NCI-H510A treated with DMSO at 0.1 percent for 48 hours (cell line): ENCODE results near the gene RIN2.
"Not testable (repeated sequence)": the region's sequence is repeated elsewhere in the genome, so short reads cannot be mapped to it uniquely, and the experiment has no call there.

Source experiments
- DNase-seq: peaks from one replicate; lab custom pipeline; 2025; lab: John Stamatoyannopoulos, UW

RIN2 gene

DNA sequence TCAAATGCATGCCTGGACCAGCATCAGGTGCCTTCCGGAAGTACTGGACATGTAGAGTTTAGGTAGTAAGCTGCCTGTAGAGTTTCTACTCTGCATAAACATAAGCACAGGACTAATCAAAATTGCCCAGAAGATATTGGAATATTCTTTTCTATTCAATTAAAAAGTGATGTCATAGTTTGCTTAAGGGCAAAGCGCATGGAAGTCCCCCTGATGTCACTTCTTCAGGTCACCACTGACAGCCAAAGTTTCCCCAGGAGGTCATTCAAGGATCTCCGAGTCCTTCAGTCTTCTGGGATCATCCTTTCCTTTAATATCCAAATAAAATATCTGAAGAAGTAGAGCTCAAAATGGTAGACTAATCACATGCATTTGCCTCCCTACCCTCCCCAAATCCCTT is 17.5 kb upstream of the RIN2 start:
- no peak for DNase-seq

DNA sequence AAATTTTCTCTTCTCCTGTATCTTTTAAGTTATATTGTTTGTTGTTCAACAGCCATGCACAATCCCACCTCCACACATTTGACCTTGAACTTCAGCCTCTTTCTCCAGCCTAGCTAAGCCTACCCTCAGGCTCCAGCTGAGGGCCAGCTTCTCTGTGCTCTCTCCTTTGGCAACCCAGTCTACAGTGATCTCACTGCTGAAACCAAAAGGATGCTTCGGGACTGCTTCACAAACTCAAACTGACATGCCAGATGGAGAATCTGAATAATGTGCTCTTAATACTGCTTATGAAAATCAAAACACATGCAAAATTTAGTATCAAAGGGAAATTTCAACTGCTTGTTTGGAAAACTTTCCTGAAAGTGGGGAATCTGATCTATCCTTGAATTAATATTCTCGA is 16.1 kb upstream of the RIN2 start:
- DNase-seq = no peak

DNA sequence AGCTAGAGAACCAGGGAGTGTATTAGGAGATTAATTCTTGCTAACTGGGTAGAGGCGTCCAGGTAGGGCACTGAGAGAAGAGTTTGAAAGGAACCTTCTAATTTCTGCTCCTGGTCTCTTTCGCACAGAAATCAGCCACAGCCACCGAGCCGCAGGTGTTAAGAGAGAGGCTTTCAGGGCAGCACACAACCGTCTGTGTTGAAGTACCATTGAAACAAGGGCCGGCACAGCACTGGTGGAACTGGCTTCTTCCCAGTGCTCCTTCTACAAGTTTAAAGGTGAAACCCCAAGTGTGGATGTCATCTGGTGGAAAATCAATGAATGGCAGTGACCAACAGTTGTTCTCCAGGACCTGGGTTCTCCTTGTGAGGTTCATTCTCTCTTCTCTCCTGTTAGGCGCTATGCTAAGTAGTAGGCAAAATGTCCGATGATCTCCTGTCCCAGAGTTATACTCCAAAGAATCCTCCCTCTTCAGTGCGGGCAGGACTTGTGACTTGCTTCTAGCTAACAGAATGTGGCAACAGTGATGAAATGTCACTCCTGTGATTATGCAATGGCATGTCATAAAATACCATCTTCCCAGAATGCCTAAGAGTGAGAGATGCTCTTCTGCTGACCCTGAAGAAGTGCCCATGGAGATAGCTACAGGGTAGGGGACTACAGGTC is 15.0 kb upstream of the RIN2 start:
- DNase-seq = peak; percentile 9

DNA sequence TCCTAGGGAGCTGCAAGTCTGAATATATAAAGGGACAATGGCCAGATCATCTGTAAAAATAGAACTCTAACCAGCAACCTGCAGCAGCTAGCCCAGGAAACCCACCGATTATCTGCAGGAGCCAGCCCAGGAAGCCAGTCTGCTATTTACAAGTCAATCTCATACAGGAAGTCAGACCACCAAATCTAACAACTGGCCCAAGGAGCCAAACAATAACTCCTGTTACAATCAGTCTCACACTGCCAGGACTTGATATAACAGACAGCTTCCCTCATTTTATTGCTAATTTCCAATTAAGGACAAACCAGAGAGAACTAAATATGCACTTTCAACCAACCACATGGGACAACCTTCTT is 14.4 kb upstream of the RIN2 start:
- DNase-seq = no peak

DNA sequence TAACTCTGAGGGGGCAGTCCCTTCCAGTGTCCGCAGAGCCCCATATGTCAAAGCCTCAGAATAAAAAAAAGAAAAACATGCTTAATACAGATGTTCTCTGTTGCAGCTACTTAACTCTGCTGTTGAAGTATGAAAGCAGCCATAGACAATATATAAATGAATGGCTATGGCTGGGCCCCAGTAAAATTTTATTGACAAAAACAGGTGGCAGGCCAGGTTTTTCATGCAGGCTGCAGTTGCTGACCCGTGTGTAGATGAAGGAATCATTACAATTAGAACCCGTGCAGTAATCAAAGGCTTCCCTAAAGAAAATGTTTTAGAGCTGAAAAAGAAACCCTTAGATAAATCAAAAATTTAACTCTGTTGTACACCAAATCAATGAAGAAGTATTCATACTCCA is 13.0 kb upstream of the RIN2 start:
- DNase-seq = no peak

DNA sequence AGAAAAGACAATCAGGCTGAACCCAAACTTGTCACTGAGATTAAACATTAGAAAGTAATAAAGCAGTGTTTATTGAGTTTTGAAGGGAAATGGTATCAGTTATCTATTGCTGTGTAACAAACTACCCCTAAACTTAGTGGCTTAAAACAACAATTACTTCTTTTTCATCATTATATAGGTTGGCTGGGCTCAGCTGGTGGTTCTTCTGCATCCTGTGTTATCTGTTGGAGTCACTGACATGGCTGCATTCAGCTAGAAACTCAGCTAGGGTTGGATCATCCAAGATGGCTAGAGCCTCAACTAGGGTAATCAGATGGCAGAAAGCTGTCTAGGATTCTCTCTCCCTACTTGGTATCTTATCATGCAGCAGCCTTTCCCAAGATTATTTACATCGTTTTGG is 12.5 kb upstream of the RIN2 start:
- no peak for DNase-seq

DNA sequence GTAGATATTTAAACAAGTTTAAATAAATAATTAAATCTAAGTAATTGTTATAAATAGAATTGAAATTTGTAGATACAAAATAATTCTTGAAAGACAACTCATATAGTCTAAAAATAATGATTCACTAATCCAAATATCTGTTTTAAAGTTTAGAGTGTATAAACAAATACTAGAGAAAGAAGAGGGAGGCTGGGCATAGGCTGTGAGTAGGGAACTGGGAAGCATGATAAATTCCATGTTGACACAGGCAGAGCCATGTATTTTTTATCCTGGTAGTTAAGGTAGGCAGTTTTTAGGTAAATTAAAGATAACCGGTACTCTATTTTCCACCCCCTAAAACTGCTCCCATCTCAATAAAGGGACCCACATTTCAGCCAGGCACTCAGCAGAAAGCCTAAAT is 11.7 kb upstream of the RIN2 start:
- DNase-seq = no peak

DNA sequence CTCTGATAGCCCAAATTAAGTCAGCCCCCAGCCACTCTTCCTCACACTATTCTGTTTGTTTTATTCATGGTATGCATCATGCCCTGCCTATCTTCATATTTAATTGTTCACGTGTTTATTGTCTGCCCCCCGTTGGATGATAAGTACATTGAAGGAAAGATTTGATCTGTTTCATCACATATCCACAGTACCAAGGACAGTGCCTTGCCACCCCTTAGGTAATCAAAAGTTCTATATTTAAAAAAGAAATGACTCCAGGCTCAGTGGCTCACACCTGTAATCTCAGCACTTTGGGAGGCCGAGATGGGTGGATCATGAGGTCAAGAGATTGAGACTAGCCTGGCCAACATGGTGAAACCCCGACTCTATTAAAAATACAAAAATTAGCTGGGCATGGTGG is 10.2 kb upstream of the RIN2 start:
- DNase-seq = no peak

DNA sequence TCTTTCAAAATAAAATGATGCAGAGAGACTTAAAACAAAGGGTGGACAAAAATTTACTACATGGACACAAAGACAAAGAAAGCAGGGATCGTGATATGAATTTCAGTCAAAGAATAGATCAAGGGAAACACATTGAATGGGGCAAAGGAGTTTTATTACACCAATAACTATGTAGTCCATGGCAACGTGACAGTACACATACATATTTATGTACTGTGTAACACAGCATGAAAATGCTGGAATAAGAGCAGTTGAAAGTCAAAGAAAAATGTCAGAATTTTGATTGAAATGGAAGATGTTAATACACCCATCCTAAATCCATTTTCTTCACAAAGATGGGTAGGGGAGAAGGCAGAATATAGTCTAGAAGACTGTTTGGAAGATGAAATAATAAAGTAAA is 9.4 kb upstream of the RIN2 start:
- DNase-seq = no peak

DNA sequence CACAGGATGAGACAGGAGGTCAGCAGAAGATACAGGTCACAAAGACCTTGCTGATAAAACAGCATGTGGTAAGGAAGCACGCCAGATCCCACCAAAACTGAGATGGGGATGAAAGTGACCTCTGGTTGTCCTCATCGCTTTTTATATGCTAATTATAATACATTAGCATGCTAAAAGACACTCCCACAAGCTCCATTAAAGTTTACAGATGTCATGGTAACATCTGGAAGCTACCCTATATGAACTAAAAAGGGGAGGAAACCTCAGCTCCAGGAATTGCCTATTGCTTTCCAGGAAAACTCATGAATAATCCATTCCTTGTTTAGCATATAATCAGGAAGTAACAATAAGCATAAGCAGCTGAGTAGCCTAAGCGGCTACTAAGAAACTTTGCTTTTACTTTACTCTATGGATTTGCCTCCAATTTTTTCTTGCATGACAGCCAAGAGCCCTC is 8.4 kb upstream of the RIN2 start:
- no peak for DNase-seq

DNA sequence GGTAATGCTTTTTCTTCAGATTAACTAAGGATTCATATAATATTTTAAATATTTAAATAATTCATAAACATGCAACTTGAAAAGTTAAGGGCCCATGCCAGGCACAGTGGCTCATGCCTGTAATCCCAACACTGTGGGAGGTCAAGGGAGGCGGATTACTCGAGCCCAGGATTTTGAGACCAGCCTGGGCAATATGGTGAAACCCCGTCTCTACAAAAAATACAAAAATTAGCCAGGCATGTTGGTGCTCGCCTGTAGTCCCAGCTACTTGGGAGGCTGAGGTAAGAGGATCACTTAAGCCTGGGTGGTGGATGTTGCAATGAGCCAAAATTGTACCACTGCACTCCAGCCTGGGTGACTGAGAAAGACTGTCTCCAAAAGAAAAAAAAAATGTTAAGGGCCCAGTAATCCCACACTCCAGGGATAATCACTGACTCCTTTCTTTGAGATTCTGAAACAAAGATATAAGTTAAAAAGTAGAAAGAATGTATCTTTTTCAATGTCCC is 7.9 kb upstream of the RIN2 start:
- DNase-seq = no peak

DNA sequence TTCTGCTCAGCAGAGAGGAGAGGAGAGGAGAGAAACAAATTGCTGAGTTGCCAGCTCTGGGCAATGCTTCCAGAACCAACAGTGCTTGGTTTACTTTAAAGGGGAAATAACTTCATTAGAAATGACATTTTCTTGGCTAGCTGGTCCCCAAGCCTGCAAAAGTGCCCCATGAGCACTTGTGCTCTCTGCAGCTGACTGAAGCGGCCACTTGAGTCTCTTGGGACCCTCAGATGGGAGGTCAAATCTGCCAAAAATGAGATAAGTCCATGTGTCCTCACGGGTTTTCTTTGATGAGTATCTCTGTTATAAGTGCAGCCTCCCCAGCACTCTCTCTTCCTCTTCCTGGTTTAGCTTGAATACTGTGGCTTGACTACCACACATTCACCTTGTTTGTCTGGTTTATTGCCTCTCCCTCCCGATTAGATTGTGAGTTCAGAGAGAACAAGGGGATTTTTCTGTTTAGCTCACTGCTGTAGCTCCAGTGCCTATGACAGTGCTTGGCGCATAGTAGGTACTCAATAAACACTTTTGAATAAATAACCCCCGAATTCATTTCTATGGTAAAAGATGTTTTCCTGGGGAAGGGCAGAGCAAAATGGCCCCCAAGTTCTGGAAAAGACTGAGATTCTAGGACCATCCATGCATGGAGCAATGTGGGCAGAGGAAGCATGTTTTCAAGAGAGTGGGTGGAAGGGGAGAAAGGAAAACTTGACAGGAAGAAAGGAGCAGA is 7.0 kb upstream of the RIN2 start:
- DNase-seq = no peak

DNA sequence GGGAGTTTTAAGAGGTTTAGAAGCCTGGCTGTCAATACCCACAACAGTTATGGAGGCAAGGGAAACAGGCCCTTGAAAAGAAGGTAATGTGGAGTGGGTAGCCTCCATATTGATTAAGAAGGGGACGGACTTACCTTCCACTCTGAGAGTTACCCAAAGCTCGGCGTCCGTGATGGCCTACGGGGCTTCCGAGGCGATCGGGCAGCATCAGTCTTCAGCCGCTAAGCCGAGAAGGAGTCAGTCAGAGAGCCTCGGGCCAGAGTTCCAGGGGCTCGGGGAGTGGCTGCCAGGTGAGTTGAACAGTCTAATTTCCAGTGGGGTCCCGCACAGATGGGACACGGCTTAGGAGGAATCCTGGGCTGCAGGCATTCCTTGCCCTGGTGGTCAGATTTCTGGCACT is 3.9 kb upstream of the RIN2 start:
- DNase-seq = not testable (repeated sequence)

DNA sequence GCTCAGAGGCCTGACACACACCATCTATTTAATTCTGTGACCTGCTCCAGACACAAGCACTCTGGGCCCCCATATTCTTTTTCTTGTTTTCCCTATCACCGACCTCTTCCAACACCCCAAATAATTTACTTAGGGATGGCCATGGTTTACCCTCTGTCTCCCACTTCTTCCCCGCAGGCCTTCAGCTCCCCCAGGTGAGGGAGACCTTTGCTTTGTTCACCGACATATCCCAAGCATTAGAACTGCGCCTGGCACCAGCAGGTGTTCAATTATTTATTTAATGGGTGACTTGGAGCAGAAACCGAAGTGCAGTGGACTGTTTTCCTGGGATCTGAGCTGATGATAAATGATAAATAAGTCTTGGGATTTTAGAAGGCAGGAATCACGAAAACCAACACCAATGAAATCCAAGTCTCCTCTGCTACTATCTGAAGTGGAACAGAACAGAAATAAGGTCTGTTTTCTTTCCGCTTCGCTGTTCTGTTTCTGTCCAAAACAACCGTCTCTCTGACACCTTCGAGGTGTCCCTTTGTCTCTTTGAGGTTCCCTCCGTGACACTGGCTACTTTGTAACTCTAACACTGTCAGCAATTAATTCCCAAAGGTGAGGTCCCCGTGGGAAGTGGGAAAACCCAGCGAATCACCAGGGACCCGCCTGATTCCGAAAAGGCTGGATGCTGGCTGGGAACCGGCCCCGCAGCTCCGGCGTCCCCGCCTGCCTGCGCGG is 1.1 kb upstream of the RIN2 start:
- peak; percentile 80 for DNase-seq

DNA sequence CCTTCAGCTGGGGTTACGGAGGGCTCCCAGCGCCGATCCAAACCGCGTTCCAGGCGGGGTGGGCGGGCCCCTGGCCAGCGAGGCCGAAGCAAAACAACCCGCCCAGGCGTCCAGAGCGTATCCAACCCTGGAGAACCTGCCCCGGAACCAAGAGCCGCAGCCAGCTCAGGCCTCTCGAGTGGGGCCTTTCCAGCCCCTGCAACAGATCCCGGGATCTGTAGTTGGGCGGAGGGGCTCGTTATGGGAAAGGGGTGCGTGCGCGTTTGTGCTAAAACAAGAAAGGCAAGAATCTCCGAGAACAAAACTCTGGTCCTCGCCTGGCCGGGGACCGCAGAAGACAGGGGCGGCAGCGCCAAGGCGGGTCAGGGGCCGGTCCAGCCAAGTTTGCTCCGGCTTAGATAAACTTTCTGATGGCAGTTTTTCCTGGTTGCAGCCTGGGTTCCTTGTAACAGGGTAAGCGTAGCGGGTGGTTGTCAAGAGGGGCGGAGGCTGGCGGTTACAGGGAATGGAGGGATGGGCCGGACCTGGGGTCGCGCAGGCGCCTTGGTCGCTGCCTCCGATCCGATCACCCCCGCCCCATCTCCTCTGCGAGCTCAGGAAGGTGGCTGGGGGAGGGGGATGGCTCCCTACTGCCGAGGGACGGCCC is 448 bp upstream of the RIN2 start:
- DNase-seq = peak; percentile 95

DNA sequence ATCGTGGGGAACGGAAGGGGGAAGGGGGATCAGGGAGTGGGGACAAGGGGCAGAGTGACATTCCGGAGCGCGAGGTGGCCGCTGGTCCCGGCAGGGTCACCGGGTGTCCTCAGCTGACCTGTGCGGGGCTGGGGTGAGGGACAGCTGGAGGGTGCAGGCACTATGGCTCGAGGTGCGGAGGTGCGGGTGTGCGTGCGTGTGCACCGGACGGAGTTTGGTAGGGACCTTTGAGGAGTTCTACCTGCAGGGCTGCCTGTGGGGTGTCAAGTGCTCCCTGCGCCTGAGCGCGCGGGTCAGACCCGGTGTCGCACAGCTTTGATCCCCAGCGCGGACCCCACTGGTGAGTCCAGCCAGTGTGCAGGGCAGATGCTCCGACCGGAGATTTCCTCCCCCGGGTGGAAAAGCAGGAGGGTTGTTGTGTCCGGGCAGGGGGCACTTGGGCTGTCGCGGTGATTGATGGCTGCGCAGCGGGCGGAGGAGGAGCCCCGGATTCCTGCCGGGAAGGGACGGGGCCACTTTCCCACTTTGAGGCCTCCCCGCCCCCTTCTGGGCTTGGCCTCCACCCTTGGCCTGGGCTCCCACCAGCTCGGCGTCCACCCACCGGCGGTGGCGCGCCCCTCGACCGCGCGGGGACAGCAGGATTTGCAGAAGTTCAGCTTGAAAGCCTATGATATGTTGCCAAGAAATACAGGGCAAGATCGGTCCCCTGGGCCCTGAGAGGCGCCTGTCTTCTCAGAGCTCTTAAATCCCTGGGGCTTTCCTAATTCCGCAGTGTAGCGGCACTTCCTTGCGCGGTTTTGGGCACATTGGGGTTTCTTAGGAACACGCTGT is 658 bp downstream of the RIN2 start:
- DNase-seq = no peak

DNA sequence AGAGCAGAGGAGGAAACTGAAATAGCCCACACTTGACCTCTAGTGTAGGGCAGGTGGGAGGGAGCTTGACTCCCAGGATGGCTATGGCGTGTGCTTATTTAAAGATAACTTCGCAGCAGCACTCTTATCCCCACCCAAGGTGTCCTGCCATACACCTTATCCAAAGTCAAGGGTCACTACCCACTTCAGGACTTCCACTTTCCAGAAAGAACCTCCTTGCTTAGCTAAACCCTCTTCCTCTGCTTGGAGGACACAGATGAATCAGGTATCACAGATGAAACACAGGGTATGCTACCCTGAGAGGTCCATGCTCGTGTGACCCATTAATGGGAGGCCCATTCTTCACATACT is 2.3 kb downstream of the RIN2 start:
- no peak for DNase-seq

DNA sequence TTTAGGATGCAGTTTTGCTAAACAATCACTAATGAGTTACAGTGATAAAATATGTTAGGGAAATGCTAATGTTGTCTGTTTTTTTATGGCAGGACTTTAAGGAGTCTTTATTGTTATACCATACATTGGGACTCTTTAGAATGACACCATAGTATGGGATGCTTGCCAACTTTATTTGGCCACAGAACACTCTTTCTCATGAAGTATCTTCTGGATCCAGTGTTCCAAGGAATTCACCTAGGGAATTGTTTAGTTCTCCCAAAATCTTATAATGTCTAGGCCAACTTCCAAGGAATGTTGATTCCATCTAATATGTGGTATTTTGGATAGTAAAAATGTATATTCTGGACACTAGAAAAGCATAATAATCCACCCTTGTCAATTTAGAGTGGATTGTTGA is 3.3 kb downstream of the RIN2 start:
- DNase-seq = no peak

DNA sequence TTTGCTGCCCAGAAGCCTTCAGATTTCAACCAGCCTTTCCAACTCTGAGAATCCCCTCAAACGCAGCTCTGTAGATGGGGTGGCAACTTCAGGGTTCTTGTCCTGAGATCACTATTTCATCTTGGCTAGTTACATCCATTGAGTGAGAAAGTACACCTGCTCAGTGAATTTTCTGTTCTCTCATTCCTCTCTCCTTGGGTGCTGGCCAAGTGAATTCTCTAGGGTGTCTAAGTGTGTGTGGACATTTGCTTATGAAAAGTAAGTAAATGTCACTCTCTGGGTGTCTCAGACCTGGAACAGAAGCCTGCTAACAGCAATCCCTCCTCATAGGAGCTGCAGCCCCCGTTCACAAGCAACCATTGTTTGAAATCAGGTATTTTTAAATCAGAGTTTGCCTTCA is 3.8 kb downstream of the RIN2 start:
- DNase-seq = no peak

DNA sequence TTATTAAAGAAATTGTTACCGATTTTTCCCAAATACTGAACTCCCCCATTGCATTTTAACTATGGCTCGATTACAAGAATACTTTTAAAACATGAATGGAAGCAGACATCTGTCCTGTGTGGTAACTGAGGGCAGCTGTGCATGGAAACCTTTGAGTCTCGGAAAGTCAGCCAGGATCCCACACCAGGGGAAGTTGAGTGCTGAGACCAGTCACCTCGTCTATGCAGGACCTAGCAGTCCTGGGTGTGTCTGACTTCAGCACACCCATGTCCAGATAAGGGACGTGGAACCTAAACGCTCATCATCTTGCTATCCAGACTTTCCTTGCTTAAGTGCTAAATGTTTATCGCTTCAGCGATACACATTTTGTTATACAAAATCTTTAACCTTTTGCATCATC is 6.1 kb downstream of the RIN2 start:
- DNase-seq = no peak

DNA sequence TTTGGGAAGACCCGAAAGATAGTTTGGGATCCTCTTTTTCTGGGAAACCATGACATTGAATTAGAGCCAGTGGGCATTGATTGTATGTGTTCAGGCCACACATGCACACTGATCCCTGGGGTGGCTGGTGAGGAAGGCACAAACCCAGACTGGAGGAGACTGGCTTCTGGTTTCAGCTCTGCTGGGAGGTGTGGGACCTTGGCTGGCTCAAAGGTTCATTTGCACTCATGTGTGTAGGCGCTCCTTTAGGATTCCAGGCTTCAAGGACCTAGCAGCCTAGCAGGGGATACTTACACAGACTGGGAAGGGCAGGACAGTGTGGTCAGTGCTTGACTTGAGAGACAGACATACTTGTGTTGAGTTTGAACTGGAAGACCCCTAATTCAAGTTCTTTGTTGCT is 7.2 kb downstream of the RIN2 start:
- DNase-seq = no peak

DNA sequence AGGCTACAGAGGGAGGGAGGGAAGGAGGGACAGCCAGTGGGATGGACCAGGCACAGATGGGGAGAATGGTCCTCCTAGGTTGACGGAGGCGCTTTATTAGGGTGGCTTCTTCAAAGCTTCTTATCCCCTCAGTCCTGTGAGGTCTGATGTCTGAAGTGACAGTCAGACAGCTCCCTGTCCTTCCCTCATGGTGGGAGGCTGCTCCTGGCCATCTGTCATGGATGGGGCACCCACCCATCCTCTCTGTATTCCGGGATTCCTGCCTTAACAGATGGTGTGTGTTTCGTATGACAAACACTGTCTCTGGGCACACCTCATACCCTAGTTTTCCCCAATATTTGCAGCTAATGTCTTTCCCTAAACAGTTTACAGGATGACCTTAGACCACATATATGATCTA is 7.9 kb downstream of the RIN2 start:
- DNase-seq = no peak
